HG02943 (cell line): ENCODE data around the gene PPP4C.
"Not testable (repeated sequence)": the region's sequence is repeated elsewhere in the genome, so short reads cannot be mapped to it uniquely, and the experiment has no call there.

Experiments
- ATAC-seq: cut with Tn5 transposase; IDR thresholded peaks from one replicate; pipeline ENCODE4 v1.9.1; 2021; ENCODE audit warnings: mild to moderate bottlenecking, low read depth, moderate library complexity; ENCODE audit not compliant: unreplicated experiment

The PPP4C gene

DNA sequence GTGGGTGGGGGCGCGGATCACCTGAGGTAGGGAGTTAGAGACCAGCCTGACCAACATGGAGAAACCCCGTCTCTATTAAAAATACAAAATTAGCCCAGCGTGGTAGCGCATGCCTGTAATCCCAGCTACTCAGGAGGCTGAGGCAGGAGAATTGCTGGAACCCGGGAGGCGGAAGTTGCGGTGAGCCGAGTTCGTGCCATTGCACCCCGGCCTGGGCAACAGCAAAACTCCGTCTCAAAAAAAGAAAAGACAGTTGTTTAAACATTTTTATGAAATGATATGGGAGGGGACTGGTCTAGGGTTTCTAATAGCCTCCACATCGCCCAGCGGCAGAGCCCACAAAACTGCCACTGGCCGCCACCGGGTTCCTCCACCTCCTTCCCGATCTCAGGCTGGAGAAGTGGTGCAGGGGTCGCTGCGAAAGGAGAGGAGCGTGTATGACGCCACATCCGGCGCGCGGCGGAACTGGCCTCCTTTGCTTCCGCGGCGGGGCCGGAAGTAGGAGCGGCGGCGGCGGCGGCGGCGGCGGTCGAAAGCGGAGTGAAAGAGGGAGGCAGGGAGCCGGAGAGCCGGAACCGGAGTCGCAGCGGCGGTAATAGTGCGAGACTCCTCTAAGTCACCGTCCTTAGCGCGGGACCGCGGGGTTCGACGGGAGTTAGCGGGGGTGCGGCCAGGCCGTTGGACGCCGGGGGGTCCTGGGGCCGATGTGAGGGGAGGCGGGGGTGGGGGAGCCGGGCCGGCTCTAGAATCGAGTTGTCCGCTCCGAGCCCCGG lies at the start of gene PPP4C:
Gene PPP4C (plus strand): TSS at position 492 of the 773 bp plus-strand sequence. CDS start 384 bp downstream, outside the sequence.
- peak; percentile 84 for ATAC-seq

DNA sequence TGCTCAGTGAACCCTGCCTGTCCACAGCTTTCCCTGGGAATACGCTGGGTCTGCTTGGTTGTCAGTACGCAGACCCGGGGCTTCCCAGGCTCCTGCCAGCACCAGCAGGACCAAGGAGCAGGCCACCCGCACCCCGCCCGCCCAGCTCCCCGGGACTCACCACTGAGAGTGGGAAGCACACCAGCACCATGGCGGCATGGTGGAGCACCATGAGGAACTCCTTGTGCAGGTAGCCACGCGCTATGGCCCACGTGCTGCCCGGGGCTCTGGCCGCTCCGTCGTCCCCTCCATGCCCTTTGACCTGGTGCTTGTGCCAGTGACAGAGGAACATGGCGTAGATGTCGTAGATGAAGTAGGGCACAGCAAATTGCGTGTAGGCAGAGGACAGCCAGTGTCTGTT lies 49.3 kb upstream of the PPP4C start:
- ATAC-seq = no peak

DNA sequence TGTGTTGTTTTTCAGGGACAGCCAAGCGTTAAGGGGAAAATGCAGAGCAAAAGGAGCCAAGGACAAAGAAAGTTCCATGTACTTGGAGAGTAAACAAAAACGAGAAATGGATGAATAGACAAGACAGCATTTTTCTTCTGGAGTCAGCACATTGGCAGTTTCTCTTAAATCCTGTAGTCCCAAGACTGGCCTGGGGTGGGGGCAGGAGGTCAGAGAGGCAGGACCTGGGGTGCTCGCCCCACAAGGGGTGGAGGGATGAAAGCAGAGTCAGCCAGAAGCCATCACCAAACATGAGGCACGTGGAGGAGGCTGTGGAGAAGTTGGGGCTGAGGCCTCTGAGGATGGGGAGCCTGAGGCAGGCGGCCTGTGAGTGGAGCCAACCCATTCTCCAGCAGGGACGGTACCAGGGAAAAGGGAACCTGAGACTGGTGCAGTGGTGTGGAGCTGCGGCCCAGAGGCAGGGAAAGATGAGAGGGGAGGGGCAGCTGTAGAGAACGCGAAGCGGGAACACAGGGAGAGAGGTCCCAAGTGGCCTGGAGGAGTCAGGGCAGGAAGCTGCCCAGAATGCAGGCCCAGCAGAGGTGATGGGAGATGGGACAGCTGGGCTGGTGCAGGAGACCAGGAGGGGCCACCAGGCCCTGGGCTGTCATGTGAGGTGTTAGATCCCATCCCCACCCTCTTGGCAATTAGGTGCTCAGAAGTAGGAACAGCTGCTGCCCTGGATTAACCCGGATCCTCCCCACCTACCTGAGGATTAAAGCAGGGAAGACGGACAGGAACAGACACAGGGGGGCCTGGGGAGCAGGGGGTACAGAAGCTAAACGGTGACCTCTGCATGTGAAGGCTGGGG lies 48.0 kb upstream of the PPP4C start:
- ATAC-seq = no peak

DNA sequence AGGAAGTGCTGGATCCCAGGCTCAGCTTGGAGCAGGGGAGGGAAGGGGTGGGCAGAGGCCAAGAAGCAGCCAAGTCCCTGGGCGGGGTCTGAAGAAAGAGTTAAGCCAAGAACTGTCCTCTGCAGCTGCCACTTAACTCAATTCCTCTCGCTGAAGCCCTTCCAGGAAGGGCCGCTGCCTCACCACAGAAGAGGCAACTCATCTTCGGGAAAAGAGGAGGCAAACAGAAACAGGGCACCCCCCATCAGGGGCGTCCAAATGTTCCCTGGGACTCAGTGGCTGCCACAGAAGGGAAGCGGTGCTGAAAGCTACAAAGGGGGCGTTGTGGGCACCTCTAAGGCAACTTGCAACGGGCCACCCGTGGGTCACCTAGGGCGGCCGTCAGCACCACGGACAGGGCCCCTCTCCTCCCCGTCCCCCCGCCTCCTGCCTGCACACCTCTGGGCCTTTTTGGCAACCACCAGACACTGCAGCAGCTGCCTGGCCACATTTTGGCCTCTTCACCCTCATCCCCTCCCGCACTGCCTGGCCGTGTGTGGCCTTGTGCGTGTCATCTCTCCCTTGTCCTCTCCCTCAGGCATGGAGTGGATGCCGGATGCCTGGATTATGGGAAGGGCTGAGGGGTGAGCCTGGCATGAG lies 47.2 kb upstream of the PPP4C start:
- ATAC-seq = no peak

DNA sequence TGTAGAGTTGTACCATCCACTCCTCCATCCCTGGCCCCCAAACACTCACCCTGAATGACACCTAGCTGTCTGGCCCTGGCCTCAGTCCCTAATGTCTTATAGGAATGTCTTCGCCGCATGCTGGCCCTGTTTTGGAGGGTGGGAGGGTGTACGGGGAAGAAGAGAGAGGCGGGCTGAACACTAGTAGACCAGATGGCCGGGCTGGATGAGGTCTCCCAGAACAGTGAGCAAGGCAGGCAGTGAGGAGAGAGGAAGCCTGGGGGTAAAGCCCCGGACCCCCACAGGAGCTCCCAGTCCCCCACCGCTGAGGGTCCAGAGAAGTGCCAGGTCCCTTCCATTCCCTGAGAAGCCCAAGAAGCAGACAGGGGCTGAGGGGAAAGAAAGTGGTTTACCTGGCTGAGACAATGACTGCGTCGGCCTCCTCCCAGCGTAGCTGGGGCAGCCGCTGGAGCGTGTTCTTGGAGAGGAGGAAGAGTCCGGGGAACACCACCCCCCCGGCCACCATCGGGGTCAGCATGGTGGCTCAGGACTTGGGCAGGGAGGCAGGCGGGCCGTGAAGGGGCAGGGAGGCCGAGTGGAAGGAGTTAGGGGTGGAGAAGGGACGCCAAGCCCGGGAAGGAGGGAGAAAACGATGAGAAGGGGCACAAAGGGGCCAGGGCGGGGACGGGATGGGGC lies 45.6 kb upstream of the PPP4C start:
- ATAC-seq = no peak

DNA sequence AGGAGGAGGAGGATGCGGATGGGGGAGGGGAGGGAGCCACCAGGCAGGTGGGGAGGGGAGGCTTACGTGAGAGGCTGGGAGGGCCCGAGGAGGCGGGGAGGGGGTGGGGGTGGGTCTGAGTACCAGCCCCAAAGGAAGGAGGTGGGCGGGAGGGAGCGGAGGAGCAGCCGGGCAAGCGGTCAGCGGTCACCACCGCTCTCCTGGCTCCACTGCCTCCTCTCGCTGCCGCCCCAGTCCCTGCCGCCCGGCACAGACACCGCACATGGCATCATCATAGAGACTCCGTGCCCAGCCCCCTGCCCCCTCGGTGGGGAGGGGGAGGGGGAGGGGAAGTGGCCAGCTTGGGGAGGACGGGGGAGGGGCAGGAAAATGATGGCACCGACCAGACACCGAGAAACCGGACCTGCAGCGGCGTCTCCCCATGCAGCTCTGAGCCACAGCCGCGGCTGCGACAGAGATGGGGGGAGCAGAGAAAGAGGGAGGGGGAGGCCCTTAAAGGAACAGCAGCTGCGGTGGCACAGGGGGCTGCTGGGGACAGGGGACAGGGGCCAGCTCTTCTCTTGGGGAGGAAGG lies 44.9 kb upstream of the PPP4C start, which contains the start of gene TLCD3B:
Gene TLCD3B (minus strand): TSS at position 431 of the 573 bp plus-strand sequence. CDS start 744 bp downstream, outside the sequence.
- no peak for ATAC-seq

DNA sequence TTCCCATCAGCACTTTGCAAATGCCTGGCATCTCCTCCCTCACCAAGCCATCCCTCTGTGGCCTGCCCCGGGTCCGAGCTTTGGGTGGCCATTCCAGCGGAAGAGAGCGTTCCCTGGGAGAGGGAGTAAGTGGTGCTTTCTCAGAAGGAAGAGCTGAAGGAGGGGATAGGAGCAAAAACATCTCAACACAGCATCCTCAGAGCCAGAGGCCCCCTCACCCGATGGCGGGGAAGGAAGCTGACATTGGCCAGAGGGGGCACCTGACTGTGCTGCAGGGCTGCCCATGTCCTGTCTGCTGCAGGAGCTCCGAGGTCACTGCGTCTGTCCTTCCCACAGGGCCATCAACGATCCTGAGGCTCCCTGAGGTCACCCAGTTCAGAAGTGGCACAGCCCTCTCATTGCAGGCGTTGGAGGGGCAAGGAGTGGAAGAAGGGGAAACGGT lies 44.3 kb upstream of the PPP4C start:
- ATAC-seq = no peak

DNA sequence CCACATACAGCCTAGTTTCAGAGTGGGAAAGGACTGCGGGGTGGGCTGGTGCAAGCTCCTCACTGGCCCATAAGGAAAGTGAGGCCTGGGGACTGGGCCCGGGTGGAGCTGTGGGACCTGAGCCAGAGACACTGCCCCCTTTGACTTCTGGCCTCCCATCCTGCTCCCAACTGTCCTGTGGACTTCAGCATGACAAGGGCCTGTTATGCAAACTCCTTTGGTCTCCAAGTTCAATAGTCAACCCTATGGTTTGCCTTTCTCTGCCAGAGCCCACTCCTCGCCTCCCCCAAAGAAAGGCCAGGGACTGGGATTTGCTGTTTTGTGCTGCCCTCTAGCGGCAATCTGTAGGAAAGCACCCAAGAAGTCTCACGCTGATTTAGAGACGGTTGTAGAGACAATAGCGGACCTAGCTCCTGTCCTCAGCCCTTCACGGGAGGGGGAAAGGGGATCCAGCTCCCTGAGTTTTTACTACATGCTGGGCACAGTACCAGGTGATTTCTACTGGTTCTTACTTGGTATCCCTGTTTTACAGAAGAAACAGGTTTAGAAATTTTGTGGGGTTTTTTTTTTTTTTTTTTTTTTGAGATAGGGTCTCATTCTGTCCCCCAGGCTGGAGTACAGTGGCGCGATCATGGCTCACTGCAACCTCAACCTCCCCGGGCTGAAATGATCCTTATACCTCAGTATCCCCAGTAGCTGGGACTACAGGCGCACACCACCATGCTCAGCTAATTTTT lies 43.5 kb upstream of the PPP4C start:
- ATAC-seq = no peak

DNA sequence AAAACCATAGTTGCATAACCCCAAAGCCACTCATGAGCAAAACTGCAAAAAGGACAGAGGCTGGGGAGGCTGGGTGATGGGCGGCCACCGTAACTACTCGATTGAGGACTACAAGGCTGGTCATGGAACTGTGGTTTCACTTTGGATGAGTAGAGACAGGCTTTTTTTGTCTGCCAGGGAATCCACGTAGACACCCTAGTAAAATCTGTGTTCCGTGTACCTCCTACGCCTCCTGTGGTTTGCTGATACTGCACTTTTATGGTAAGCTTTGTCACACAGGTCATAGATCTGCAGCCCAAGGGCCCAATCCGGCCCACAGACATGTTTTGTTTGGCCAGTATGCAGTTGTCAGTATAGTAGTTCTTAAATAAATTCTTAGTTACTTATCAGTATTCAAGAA lies 42.5 kb upstream of the PPP4C start:
- no peak for ATAC-seq

DNA sequence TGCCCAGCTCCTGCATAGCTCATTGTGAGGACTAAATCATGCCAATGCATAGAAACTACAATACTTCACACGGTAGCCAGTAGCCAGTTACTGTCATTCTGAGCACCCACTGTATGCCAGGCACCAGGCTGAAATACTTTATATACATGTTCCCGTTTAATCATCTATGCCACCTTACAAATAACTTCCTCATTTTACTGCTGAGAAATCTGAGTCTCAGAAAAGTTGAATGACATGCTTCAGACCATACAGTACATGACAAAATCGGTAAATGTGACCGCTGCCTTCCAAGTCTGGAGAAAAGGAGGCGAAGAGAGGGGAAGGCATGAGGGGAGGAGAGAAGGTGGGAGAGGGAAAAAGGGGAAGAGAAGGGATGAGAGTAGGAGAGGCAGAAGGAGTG lies 35.6 kb upstream of the PPP4C start:
- no peak for ATAC-seq

DNA sequence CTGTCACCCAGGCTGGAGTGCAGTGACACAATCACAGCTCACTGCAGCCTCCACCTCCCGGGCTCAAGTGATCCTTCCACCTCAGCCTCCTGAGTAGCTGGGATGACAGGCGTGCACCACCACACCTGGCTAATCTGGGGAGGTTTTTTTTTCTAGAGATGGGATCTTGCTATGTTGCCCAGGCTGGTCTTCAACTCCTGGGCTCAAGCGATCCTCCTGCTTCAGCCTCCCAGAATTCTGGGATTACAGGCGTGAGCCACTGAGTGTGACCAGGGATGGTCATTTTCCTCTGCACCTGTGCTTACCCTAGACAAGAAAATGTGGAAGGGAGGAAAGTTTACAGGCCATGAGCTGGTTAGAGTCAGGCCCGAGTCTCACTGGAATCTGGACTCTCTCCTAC lies 35.1 kb upstream of the PPP4C start:
- not testable (repeated sequence) for ATAC-seq

DNA sequence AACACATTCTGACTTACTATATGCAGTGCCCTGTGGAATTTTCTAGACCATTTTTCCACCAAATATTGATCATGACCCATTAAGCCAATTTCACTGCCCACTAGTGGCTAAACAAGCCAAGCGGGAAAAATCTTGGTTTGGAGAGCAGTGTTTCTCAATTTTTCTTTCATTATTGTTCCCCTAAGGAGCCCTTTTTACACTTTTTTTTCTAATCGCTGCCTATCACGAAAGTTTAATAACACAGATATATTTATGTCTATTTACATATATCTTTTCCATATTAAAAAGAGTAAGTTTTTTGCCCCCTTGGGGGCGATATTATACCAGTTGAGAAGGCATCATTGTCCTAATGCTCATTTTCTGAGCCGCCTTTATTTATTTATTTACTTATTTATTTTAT lies 34.0 kb upstream of the PPP4C start:
- no peak for ATAC-seq

DNA sequence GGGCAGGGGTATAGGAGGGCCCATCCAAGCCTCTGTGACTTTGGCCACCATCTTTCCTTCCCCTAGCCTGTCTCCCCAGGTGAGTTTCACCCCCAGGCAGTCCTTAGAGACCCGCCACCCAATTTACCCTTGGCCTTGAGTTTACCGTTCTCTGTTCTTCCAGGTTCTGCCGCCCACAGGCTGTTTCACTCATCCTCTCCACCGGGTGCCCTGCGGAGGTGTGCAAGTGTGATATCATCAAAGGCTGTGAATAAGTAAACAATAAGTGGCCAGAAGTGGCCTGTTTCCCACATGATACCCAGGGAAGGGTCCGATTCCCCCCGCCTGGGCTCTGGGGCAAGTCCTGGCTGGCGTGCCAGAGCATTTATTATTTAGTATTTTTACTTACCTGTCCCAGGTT lies 29.6 kb upstream of the PPP4C start:
- ATAC-seq = no peak

DNA sequence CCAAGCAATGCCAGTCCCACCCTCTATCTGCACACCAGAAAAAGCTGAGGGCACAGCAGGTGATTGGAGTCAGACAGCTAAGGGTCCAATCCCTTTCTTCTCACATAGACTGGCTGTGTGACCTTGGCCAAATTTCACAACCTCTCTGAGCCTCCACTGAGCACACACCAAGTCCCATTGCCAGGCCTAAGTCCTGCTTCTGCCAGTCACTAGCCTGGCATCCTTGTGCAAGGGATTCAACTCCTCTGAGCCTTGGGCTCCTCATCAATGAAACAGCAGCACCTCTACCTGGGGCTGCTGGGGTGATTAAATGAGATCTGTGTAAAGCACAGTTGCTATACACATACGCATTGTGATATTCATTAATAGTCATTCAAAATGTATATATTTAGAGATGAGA lies 29.2 kb upstream of the PPP4C start:
- no peak for ATAC-seq

DNA sequence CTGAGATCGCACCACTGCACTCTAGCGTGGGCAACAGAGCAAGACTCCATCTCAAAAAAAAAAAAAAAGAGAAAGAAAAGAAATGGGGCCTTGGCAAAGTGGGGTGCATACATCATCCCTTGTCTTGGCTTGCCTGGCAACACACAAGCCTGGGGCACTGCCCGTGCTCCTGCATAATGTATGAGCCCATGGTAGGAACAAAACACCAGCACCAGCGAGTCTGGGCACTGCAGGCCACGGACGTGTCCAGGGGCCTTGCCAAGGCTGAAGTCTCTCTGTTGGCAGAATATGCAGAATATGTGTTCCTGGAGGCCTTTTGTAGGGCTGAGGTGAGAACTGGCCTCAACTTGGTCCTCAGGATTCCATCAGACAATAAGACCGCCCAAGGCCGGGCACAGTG lies 25.9 kb upstream of the PPP4C start:
- ATAC-seq = no peak

DNA sequence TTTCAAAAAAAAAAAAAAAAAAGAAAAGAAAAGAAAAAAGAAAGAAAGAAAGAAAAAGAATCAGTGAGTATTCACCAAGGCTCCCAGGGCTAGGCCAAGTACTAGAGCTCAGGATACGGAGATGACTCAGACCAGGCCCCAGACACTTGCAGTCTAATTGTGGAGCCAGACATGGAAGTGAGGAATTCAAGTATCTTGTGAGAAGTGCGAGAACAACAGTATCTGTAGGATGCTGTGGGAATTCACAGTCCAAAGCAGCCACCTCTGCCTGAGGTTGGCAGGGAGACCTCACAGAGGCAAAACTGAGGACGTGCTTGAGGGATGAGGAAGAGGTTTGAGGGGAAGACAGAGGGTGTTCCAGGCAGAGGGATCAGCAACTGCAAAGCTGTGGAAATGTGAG lies 24.3 kb upstream of the PPP4C start:
- no peak for ATAC-seq

DNA sequence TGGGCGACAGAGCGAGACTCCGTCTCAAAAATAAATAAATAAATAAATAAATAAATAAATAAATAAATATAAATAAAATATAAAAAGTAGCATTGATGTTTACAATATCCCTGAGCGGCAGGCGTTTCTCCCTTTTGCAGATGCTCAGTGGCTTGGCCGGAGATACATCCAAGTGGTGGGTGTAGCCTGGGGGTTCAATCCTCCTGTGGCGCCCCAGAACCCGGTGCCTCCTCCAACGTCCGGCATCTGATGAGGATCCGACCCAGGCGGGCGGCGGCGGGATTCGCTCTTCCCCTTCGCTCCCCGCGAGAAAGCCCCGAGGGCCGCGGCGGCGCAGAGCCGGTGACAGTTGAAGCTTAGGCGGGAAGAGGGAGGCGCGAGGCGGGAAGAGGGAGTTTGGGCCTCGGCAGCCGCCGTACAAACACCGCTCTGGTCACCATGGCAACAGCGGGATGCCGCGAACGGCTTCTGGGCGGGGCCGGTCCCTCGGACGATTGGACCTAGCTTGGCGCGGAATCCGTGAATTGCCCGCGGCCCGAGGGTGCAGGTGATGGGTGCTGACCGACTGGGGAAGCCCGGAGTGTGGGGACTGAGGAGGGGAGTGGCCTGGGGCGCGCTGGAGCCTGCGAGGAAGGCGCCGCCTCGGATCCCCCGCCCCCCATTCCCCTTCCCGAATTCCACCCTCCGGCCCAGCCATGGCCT lies 23.0 kb upstream of the PPP4C start:
- ATAC-seq = no peak

DNA sequence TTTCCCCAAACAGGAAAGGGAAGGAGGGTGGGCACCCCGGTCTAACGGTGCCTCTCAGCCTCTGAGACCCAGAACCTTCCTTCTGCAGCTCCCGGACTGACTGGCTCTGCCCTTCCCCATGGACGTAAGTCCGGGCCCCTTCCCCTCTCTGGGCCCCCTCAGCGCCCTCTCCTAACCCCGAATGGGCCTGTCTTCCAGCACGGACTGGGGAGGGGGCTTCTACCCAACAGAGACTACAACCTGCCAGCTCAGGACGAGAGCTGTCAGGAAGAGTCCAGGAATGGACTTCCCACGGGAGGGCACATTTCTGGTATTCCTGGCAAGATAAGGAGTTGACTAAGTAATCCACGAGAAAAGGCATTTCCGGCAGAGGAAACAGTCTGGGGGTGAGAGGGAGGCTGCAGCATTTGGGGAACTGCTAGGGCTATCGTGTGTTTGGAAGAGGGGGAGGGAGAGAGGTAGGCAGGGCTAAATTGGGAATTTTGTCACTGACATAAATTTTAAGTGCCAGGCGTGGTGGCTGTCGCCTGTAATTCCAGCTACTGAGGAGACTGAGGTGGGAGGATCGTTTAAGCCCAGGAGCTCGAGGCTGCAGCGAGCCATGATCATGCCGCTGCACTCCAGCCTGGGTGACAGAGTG lies 22.3 kb upstream of the PPP4C start:
- no peak for ATAC-seq
